K562 (cell line): ENCODE measurements around the gene FAM161B. TPM values are rescaled to one million over a fixed set of nuclear protein-coding genes. Genes with fewer than 3 reads are reported as not detected.

Experiments
- CEBPZ ChIP-seq: fragments of 150-350 bp; IDR thresholded peaks from 2 replicates; pipeline ENCODE4 v1.6.1; 2014; ENCODE audit warnings: low read depth, mild to moderate bottlenecking, low read length, borderline replicate concordance
- FOXK2 ChIP-seq, 2 experiments: fragments of 450-650 bp; IDR thresholded peaks in 1 of 2; conservative IDR thresholded peaks in 1 of 2; 2 replicates each; pipeline ENCODE4 v1.6.1; 2016; ENCODE audit warnings: low read depth in 2 of 2, mild to moderate bottlenecking in 1 of 2
- IRF2 ChIP-seq: sonication (generic); formaldehyde crosslinking; IDR thresholded peaks from 2 replicates; pipeline ENCODE4 v1.8.1; 2022; ENCODE audit warnings: mild to moderate bottlenecking, missing genetic modification reagents
- MGA ChIP-seq: fragments of 450-650 bp; IDR thresholded peaks from 2 replicates; pipeline ENCODE4 v1.6.1; 2016; ENCODE audit warnings: mild to moderate bottlenecking, moderate library complexity
- PHF20 ChIP-seq: fragments of 450-650 bp; IDR thresholded peaks from 2 replicates; pipeline ENCODE4 v1.6.1; 2018; ENCODE audit not compliant: partially characterized antibody
- POLR2H ChIP-seq: IDR thresholded peaks from 2 replicates; pipeline ENCODE4 v1.6.1; 2016; ENCODE audit warnings: missing genetic modification characterization, low read depth, mild to moderate bottlenecking, control low read depth, missing compliant biosample characterization, moderate library complexity
- SOX6 ChIP-seq: fragments of 450-650 bp; IDR thresholded peaks from 2 replicates; pipeline ENCODE4 v1.6.1; 2014; ENCODE audit warnings: mild to moderate bottlenecking
- STAG1 ChIP-seq: sonication (generic); formaldehyde crosslinking; IDR thresholded peaks from 2 replicates; pipeline ENCODE4 v1.5.0; 2020; ENCODE audit warnings: missing genetic modification reagents, borderline replicate concordance
- TEAD4 ChIP-seq, 2 experiments: sonication (generic) in 1 of 2; formaldehyde crosslinking in 1 of 2; IDR thresholded peaks; 2 replicates each; pipeline versions ENCODE4 v1.6.1 to v1.8.0; 2012 to 2022; ENCODE audit warnings: borderline replicate concordance in 1 of 2, inconsistent platforms in 1 of 2, low read length in 1 of 2, mild to moderate bottlenecking in 1 of 2, missing genetic modification reagents in 1 of 2
- ZFX ChIP-seq: sonication (generic); formaldehyde crosslinking; IDR thresholded peaks from 2 replicates; pipeline ENCODE4 v1.8.0; 2022; ENCODE audit warnings: mild to moderate bottlenecking, missing genetic modification reagents, moderate library complexity
- polyA plus RNA-seq, 8 experiments: library from polyadenylated mRNA; depleted of rRNA in 4 of 8; stranded (reverse) in 5 of 8; unstranded in 3 of 8; fragments of >200 nt; fragmentation: Nextera tagmentation in 2 of 8; fragmentation: Illumina TruSeq in 1 of 8; extraction: Ambion mirVana in 2 of 8; extraction: Trizol in 1 of 8; gene quantifications; 2 replicates each; pipeline versions ENCODE4 v1.2.1 to v1.2.3, GENCODE V29; 2011 to 2014; ENCODE audit warnings: inconsistent platforms in 1 of 8, missing spikeins in 1 of 8
- total RNA-seq, 7 experiments: library from RNA; depleted of rRNA in 6 of 7; stranded (reverse); fragments of >200 nt in 6 of 7; fragmentation: Illumina TruSeq in 2 of 7; extraction: Trizol in 2 of 7; gene quantifications; 2 replicates each; pipeline versions ENCODE4 v1.2.1 to v1.2.3, GENCODE V29; 2011 to 2021; ENCODE audit warnings: low replicate concordance in 1 of 7

Gene FAM161B
- total and polyA plus RNA-seq, 9 of the 15 experiments (the other 6 are each of a cell fraction or from before 2014, with no cell fraction given): 0.15 to 1.3 (median 0.84) TPM

- no peak for TF ChIP-seq CEBPZ
- TF ChIP-seq FOXK2 (conservative IDR thresholded peaks at IDR 0.05 in 1 of 2, IDR thresholded peaks at IDR 0.05 in 1 of 2; ENCODE audit: low read depth in 2 of 2): 0 out of 4 replicates have a peak, but pooled peaks of 1 of the 2 experiments have one; percentile 3
- TF ChIP-seq MGA: peak; percentile 68
- peak; percentile 78 for TF ChIP-seq PHF20
- TF ChIP-seq IRF2 (CRISPR knock-in tag): no peak
- TF ChIP-seq ZFX (CRISPR knock-in tag): peak; percentile 99
- TF ChIP-seq STAG1 (CRISPR knock-in tag): no peak
- peak; percentile 65; the same call in 1 of the 2 replicates for TF ChIP-seq POLR2H (tag)
- peak; percentile 33; the same call in 1 of the 2 replicates for TF ChIP-seq TEAD4 (IDR thresholded peaks at IDR 0.05; ENCODE audit: low read length)
- TF ChIP-seq TEAD4 (CRISPR knock-in tag; IDR thresholded peaks at IDR 0.05; ENCODE audit: borderline replicate concordance): no peak
- TF ChIP-seq SOX6: no peak
These were observed at the start of gene FAM161B, which contains the start of gene COQ6 (continued) for GRCh38 chr14:73949752-73950734.
